Panc1 (cell line): Measurements from ENCODE around the gene DEGS2. TPM values are rescaled to one million over a fixed set of nuclear protein-coding genes. Genes with fewer than 3 reads are reported as not detected.

Experiments
- ATAC-seq: fragments of 200-7000 bp; cut with Tn5 transposase; 2 replicates; pipeline ENCODE4 v1.9.1; 2020; ENCODE audit warnings: mild to moderate bottlenecking, moderate library complexity
- BruUV-seq: library from RNA; stranded (reverse); fragments of 400-500 nt; replicated peaks from 2 replicates; lab custom pipeline; 2021; lab: Mats Ljungman, UMichigan
- CTCF ChIA-PET: fragments of 300-600 bp; sonication (Branson Sonifier 250); formaldehyde crosslinking; loops from one replicate; lab custom pipeline; 2022; ENCODE audit warnings: antibody characterized with exemption; lab: Charles Lee
- POLR2A ChIA-PET: fragments of 300-600 bp; sonication (Branson Sonifier 250); formaldehyde crosslinking; loops from one replicate; lab custom pipeline; 2022; ENCODE audit warnings: antibody characterized with exemption; lab: Charles Lee
- DNase-seq: peaks from one replicate; pipeline ENCODE4 v3.0.0-alpha.2; 2010; ENCODE audit warnings: low read depth, low spot score
- H3K27ac ChIP-seq: 2 replicates; pipeline ENCODE4 v1.5.1; 2011; ENCODE audit warnings: mild to moderate bottlenecking, low read length, inconsistent platforms
- H3K27me3 ChIP-seq: fragments of 200-500 bp; sonication (Bioruptor generic); 2 replicates; pipeline ENCODE4 v1.6.0; 2014; ENCODE audit warnings: low read length, inconsistent platforms; ENCODE audit not compliant: control insufficient read depth, insufficient read depth
- H3K36me3 ChIP-seq: fragments of 200-500 bp; sonication (Bioruptor generic); 2 replicates; pipeline ENCODE4 v1.5.1; 2014; ENCODE audit warnings: inconsistent platforms, mild to moderate bottlenecking, low read length, moderate library complexity; ENCODE audit not compliant: control insufficient read depth, insufficient read depth
- H3K4me1 ChIP-seq: 2 replicates; pipeline ENCODE4 v1.5.1; 2011; ENCODE audit warnings: inconsistent platforms, mild to moderate bottlenecking, low read length, moderate library complexity; ENCODE audit not compliant: control insufficient read depth, insufficient read depth
- H3K4me3 ChIP-seq, 2 experiments: 2 replicates each; pipeline ENCODE4 v1.5.1; 2011 to 2012; ENCODE audit warnings: low read depth in 2 of 2, low read length in 2 of 2, mild to moderate bottlenecking in 2 of 2, inconsistent platforms in 1 of 2, moderate library complexity in 1 of 2
- H3K9me3 ChIP-seq: fragments of 200-500 bp; sonication (Bioruptor generic); 2 replicates; pipeline ENCODE4 v1.5.1; 2014; ENCODE audit warnings: low read depth, mild to moderate bottlenecking, inconsistent platforms, low read length, moderate library complexity; ENCODE audit not compliant: control insufficient read depth, insufficient read depth
- CTCF ChIP-seq: fragments of 450-650 bp; IDR thresholded peaks from 2 replicates; pipeline ENCODE4 v1.5.1; 2017; ENCODE audit warnings: mild to moderate bottlenecking
- POLR2AphosphoS5 ChIP-seq: IDR thresholded peaks from 2 replicates; pipeline ENCODE4 v1.6.1; 2012; ENCODE audit warnings: mild to moderate bottlenecking, low read depth, low read length, moderate library complexity
- REST ChIP-seq, 2 experiments: IDR thresholded peaks; 2 replicates each; pipeline ENCODE4 v1.6.1; 2011 to 2012; ENCODE audit warnings: low read depth in 2 of 2, control low read depth in 1 of 2, low read length in 1 of 2, mild to moderate bottlenecking in 1 of 2, moderate library complexity in 1 of 2; ENCODE audit not compliant: insufficient read depth in 1 of 2
- SIN3A ChIP-seq: IDR thresholded peaks from 2 replicates; pipeline ENCODE4 v1.6.1; 2012; ENCODE audit warnings: low read depth, mild to moderate bottlenecking, low read length, moderate library complexity, borderline replicate concordance; ENCODE audit not compliant: insufficient read depth
- TCF7L2 ChIP-seq: IDR thresholded peaks from 2 replicates; pipeline ENCODE4 v1.6.1; 2011; ENCODE audit warnings: mild to moderate bottlenecking, low read depth, low read length, inconsistent platforms
- in situ Hi-C: cut with HindIII; loops from 2 replicates; pipeline ENCODE4 v1.10.0; 2016; ENCODE audit warnings: low sequenced_read_pairs, low pct_unique_long_range_greater_than_20kb
- intact Hi-C: fragments of 100-400 bp; cut with micrococcal nuclease; formaldehyde crosslinking; loops from one replicate; pipeline ENCODE4 v1.10.0; 2022; ENCODE audit not compliant: unreplicated experiment
- total RNA-seq: library from RNA; stranded (reverse); gene quantifications from one replicate; pipeline ENCODE4 v1.2.1, GENCODE V29; 2021; ENCODE audit not compliant: unreplicated experiment

DEGS2 gene
- total RNA-seq, 1 experiment from 2014 or later: 4.9 TPM

DNA sequence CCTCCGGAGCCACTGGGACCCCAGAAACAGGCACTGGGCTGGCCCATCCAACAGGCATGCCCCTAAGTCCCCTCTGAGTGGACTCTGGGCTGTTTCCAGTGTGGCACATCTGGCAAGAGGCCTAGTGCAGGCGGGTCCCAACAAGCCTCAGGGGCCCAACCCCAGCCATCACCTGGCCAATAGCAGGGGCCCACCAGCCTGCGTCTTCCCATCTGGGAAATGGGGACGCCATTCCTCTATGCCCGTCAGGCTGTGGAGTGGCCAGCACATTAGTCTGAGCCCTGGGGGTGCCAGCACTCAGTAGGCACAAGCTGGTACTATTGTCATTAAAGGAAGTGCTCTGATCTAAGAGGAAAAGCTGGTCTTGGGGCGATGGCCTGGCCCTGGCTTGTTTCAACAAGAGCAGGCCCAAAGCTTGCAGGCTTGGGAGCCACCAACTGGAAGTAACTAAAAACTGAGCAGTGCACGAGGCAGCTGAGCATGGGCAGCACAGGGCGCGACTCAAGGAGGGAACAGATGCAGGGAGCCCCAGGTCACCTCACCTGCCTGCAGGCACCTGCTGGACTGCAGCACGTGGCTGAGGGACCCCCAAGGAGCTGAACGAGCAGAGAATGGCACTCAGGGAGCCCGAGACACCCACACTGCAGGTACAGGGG is 8.4 kb downstream of the DEGS2 start:
- ATAC-seq (no peak), DNase-seq (no peak)
- intact Hi-C loops (no loop called here), in situ Hi-C loops (no loop called here)
- Histone ChIP-seq H3K27me3 (no peaks in the 10 kb centered on the region), H3K27ac (no peak overlapping the region), H3K4me1 (peaks cover under 1% of the 10 kb centered on the region), H3K4me3 (no peak overlapping the region), H3K9me3 (no peaks in the 10 kb centered on the region), H3K36me3 (no peaks in the 10 kb centered on the region)
- no TSS peak for BruUV-seq
- ChIA-PET POLR2A (no interaction called here), CTCF (interaction anchor here (0.5 kb wide), 1 partner anchor 23 kb away, joined by 3 read pairs; no protein-coding TSS in a partner anchor)
- TF ChIP-seq POLR2AphosphoS5 (no peak), CTCF (no peak), REST (IDR thresholded peaks at IDR 0.05; ENCODE audit: insufficient read depth in 1 of 2, low read depth in 2 of 2, low read length in 1 of 2) (no peak), SIN3A (no peak), TCF7L2 (no peak)

GRCh38 chr14:100149851-100150611 is 9.4 kb downstream of the DEGS2 start:
- no peaks in the 10 kb centered on the region for H3K36me3 ChIP-seq
- intact Hi-C loops: no loop called here
- H3K9me3 ChIP-seq: no peaks in the 10 kb centered on the region
- ChIA-PET CTCF (no interaction called here), POLR2A (no interaction called here)
- no peak for DNase-seq
- no peak for ATAC-seq
- no peaks in the 10 kb centered on the region for H3K27me3 ChIP-seq
- BruUV-seq: no TSS peak
- no peaks in the 10 kb centered on the region for H3K4me1 ChIP-seq
- in situ Hi-C loops: no loop called here
- H3K27ac ChIP-seq: no peak overlapping the region
- no peak overlapping the region for H3K4me3 ChIP-seq
- TF ChIP-seq CTCF (no peak), SIN3A (no peak), REST (IDR thresholded peaks at IDR 0.05; ENCODE audit: insufficient read depth in 1 of 2, low read depth in 2 of 2, low read length in 1 of 2) (no peak), TCF7L2 (no peak), POLR2AphosphoS5 (no peak)
